Left lung (tissue), 10 donors: ENCODE data around the gene APOBEC3F. TPM values are rescaled to one million over a fixed set of nuclear protein-coding genes. Genes with fewer than 3 reads are reported as not detected.
"Not testable (repeated sequence)": the region's sequence is repeated elsewhere in the genome, so short reads cannot be mapped to it uniquely, and the experiment has no call there.

ENCODE experiments used
- ATAC-seq: fragments of 200-7000 bp; cut with Tn5 transposase; one replicate; pipeline ENCODE4 v1.9.1; 2020; ENCODE audit warnings: moderate library complexity
- DNase-seq, 4 donors: peaks; one replicate each; pipeline ENCODE4 v3.0.0-alpha.2; 2013 to 2020
- H3K27ac ChIP-seq, 2 donors: fragments of 200-600 bp; sonication (generic) in 1 of 2; one replicate each; pipeline versions ENCODE4 v1.5.0 to v1.8.0; 2020 to 2021
- H3K27me3 ChIP-seq, 2 donors: fragments of 200-600 bp; sonication (generic) in 1 of 2; one replicate each; pipeline versions ENCODE4 v1.5.0 to v1.8.0; 2020 to 2021
- H3K36me3 ChIP-seq, 2 donors: fragments of 200-600 bp; sonication (generic) in 1 of 2; one replicate each; pipeline versions ENCODE4 v1.5.0 to v1.8.0; 2020 to 2021
- H3K4me1 ChIP-seq, 2 donors: fragments of 200-600 bp; one replicate each; pipeline ENCODE4 v1.8.0; 2021
- H3K4me3 ChIP-seq, 2 donors: fragments of 200-600 bp; sonication (generic) in 1 of 2; one replicate each; pipeline versions ENCODE4 v1.5.0 to v1.8.0; 2020 to 2021; ENCODE audit warnings: mild to moderate bottlenecking in 1 of 2
- H3K9me3 ChIP-seq, 2 donors: fragments of 200-600 bp; sonication (generic) in 1 of 2; one replicate each; pipeline versions ENCODE4 v1.5.0 to v1.8.0; 2020 to 2021
- CTCF ChIP-seq, 2 donors: fragments of 200-600 bp; sonication (generic) in 1 of 2; IDR thresholded peaks; one replicate each; pipeline versions ENCODE4 v1.5.0 to v1.8.0; 2021; ENCODE audit warnings: antibody characterized with exemption in 2 of 2
- intact Hi-C, 2 donors: fragments of 100-400 bp; cut with DNase I; formaldehyde crosslinking; loops; one replicate each; pipeline versions ENCODE4 v1.11.2 to v1.14.2; 2022
- polyA plus RNA-seq, 6 donors: library from polyadenylated mRNA; unstranded; fragments of 120-200 nt; gene quantifications; one replicate each; pipeline ENCODE4 v1.2.1, GENCODE V29; 2013; ENCODE audit not compliant: insufficient read length in 6 of 6
- total RNA-seq, 2 donors: library from RNA; stranded (reverse); fragmentation: NEBNext Ultra II Directional; extraction: Animal tissue kit (Norgen Biotek cat#: 25700); gene quantifications; one replicate each; pipeline ENCODE4 v1.2.1, GENCODE V29; 2021
- donor health status: DM: no; HTN: yes; CAD: no.
- donor health status: DM: no; HTN: no; CAD: no.

APOBEC3F gene
- total and polyA plus RNA-seq, 8 donors, result 11.0 to 14.3 (median 11.9) TPM

DNA sequence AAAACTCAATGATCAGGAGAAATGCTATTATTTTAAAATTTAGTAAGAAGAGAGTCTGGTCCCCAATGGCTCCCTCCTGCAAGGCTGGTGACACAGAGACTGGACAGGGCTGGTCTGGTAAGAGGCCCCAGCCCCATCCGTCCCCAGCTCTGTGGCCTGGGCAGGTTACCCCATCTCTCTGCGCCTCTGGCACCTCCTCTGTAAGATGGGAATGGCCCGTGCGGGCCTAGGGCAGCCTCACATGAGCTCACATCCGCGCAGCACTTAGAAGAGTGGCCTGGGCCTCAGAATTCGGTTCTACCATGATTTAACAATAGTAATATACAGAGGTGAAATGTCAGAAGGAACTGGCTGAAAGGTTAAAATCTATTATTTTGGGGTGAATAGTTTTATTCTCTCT is 1.2 kb downstream of the APOBEC3F start:
- intact Hi-C loops, result no loop called here
- ATAC-seq (no peak), DNase-seq (peak in 1 of 4 donors; percentile 64)
- Histone ChIP-seq H3K27me3 (no peaks in the 10 kb centered on the region), H3K4me3 (peak overlapping the region in 1 of 2 donors; percentile 57), H3K9me3 (no peaks in the 10 kb centered on the region), H3K36me3 (peaks cover 0 to 13% of the 10 kb centered on the region in 2 donors), H3K4me1 (peaks cover 9 to 17% of the 10 kb centered on the region in 2 donors), H3K27ac (peak overlapping the region in 1 of 2 donors; percentile 86)
- TF ChIP-seq CTCF (IDR thresholded peaks at IDR 0.05), result no peak

GRCh38 chr22:39043063-39043462 is 2.4 kb downstream of the APOBEC3F start:
- H3K4me1 ChIP-seq, result peaks cover 9 to 17% of the 10 kb centered on the region in 2 donors
- H3K27ac ChIP-seq, DNase-seq, H3K27me3 ChIP-seq, intact Hi-C loops, H3K4me3 ChIP-seq, ATAC-seq, H3K9me3 ChIP-seq: not testable (repeated sequence)
- peaks cover 0 to 13% of the 10 kb centered on the region in 2 donors for H3K36me3 ChIP-seq

DNA sequence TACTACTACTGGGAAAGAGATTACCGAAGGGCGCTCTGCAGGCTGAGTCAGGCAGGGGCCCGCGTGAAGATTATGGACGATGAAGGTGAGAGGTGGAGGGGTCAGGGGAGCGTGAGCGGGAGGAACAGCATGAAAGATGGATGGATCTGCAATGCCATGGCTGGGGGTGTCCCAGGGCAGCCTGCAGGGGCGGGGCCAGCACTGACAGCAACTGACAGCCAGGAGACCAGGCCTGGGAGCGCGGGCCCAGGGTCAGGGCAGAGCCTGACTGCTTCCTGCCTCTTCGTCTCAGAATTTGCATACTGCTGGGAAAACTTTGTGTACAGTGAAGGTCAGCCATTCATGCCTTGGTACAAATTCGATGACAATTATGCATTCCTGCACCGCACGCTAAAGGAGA is 4.5 kb downstream of the APOBEC3F start:
- Histone ChIP-seq H3K4me1 (peaks cover 9 to 14% of the 10 kb centered on the region in 2 donors), H3K36me3 (peaks cover 0 to 13% of the 10 kb centered on the region in 2 donors)
- H3K9me3 ChIP-seq, H3K27me3 ChIP-seq, H3K4me3 ChIP-seq, intact Hi-C loops, ATAC-seq, DNase-seq, H3K27ac ChIP-seq: not testable (repeated sequence)

DNA sequence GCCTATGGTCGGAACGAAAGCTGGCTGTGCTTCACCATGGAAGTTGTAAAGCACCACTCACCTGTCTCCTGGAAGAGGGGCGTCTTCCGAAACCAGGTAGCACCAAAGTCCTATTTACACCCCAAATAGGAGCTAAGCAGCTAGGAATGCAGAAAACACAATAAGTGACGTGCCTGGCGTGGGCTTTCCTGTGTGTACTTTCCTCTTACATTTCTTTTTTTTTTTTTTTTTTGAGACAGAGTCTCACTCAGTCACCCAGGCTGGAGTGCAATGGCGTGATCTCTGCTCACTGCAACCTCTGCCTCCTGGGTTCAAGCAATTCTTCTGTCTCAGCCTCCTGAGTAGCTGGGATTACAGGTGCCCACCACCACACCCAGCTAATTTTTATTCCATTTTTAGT is 8.8 kb downstream of the APOBEC3F start:
- H3K27me3 ChIP-seq, H3K36me3 ChIP-seq, H3K27ac ChIP-seq, ATAC-seq, H3K4me3 ChIP-seq, H3K9me3 ChIP-seq, intact Hi-C loops, H3K4me1 ChIP-seq: not testable (repeated sequence)
- DNase-seq, result peak in 1 of 4 donors; percentile 10

- H3K27ac ChIP-seq, H3K27me3 ChIP-seq, H3K4me3 ChIP-seq, H3K9me3 ChIP-seq, intact Hi-C loops, DNase-seq, H3K4me1 ChIP-seq, ATAC-seq, H3K36me3 ChIP-seq: not testable (repeated sequence)
Observed at GRCh38 chr22:39051844-39052495, 11.3 kb downstream of the APOBEC3F start.

GRCh38 chr22:39055658-39056057 is 15.0 kb downstream of the APOBEC3F start:
- Histone ChIP-seq H3K4me3 (no peak overlapping the region), H3K4me1 (no peaks in the 10 kb centered on the region), H3K36me3 (no peaks in the 10 kb centered on the region), H3K9me3 (no peaks in the 10 kb centered on the region), H3K27me3 (no peaks in the 10 kb centered on the region), H3K27ac (no peak overlapping the region)
- no peak for DNase-seq
- intact Hi-C loops, result no loop called here
- TF ChIP-seq CTCF (IDR thresholded peaks at IDR 0.05), result no peak
- no peak for ATAC-seq

GRCh38 chr22:39061290-39061689 is 20.6 kb downstream of the APOBEC3F start:
- H3K27ac ChIP-seq, DNase-seq, H3K36me3 ChIP-seq, H3K9me3 ChIP-seq, intact Hi-C loops, H3K4me3 ChIP-seq, H3K27me3 ChIP-seq, ATAC-seq, H3K4me1 ChIP-seq: not testable (repeated sequence)

GRCh38 chr22:39061951-39062350 is 21.3 kb downstream of the APOBEC3F start:
- H3K36me3 ChIP-seq, H3K4me3 ChIP-seq, intact Hi-C loops, H3K9me3 ChIP-seq, H3K27ac ChIP-seq, H3K4me1 ChIP-seq, H3K27me3 ChIP-seq, ATAC-seq, DNase-seq: not testable (repeated sequence)

- H3K9me3 ChIP-seq, H3K4me3 ChIP-seq, DNase-seq, H3K4me1 ChIP-seq, intact Hi-C loops, H3K27ac ChIP-seq, H3K36me3 ChIP-seq, H3K27me3 ChIP-seq: not testable (repeated sequence)
- ATAC-seq, result peak; percentile 25
Observed at GRCh38 chr22:39063904-39064303, 23.2 kb downstream of the APOBEC3F start.

- H3K9me3 ChIP-seq, DNase-seq, intact Hi-C loops, H3K4me1 ChIP-seq, ATAC-seq, H3K27me3 ChIP-seq, H3K36me3 ChIP-seq, H3K4me3 ChIP-seq, H3K27ac ChIP-seq: not testable (repeated sequence)
Observed at GRCh38 chr22:39066442-39067276, 26.0 kb downstream of the APOBEC3F start.
